OCI-LY7 (cell line): ENCODE measurements around the gene HDAC10. TPM values are rescaled to one million over a fixed set of nuclear protein-coding genes. Genes with fewer than 3 reads are reported as not detected.

Experiments used
- BruUV-seq: library from RNA; stranded (reverse); fragments of 400-500 nt; replicated peaks from 2 replicates; lab custom pipeline; 2021; lab: Mats Ljungman, UMichigan
- CTCF ChIA-PET: fragments of 300-600 bp; sonication (Branson Sonifier 250); formaldehyde crosslinking; loops from one replicate; lab custom pipeline; 2022; ENCODE audit warnings: antibody characterized with exemption; ENCODE audit not compliant: unreplicated experiment; lab: Charles Lee
- POLR2A ChIA-PET: fragments of 300-600 bp; sonication (Branson Sonifier 250); formaldehyde crosslinking; loops from one replicate; lab custom pipeline; 2022; ENCODE audit warnings: antibody characterized with exemption; lab: Charles Lee
- DNase-seq: peaks from one replicate; pipeline ENCODE4 v3.0.0-alpha.2; 2015; ENCODE audit warnings: low spot score
- H2AFZ ChIP-seq: fragments of 200-600 bp; sonication (generic), shearing (Covaris generic); 2 replicates; pipeline ENCODE4 v1.6.1; 2014; ENCODE audit warnings: mild to moderate bottlenecking, antibody characterized with exemption, low read length, moderate library complexity
- H3K27ac ChIP-seq: fragments of 200-600 bp; sonication (generic); 2 replicates; pipeline ENCODE4 v1.5.1; 2014; ENCODE audit warnings: mixed run types, low read depth, mild to moderate bottlenecking, moderate library complexity, low read length, inconsistent platforms; ENCODE audit not compliant: poor library complexity, severe bottlenecking
- H3K36me3 ChIP-seq: fragments of 200-600 bp; sonication (generic); 2 replicates; pipeline ENCODE4 v1.6.1; 2014; ENCODE audit warnings: mild to moderate bottlenecking, antibody characterized with exemption, low read length, moderate library complexity, mixed read lengths; ENCODE audit not compliant: insufficient read depth
- H3K4me1 ChIP-seq: fragments of 200-600 bp; sonication (generic); 2 replicates; pipeline ENCODE4 v1.5.1; 2014; ENCODE audit warnings: mild to moderate bottlenecking, low read length; ENCODE audit not compliant: insufficient read depth, poor library complexity, severe bottlenecking
- H3K4me2 ChIP-seq: fragments of 200-600 bp; sonication (generic); 2 replicates; pipeline ENCODE4 v1.6.1; 2014; ENCODE audit warnings: mild to moderate bottlenecking, low read length
- H3K4me3 ChIP-seq: fragments of 200-600 bp; sonication (generic); 2 replicates; pipeline ENCODE4 v1.5.1; 2014; ENCODE audit warnings: mild to moderate bottlenecking, low read depth, low read length; ENCODE audit not compliant: poor library complexity, severe bottlenecking
- H3K79me2 ChIP-seq: fragments of 200-600 bp; sonication (generic); 2 replicates; pipeline ENCODE4 v1.6.1; 2016; ENCODE audit warnings: low read depth, mild to moderate bottlenecking, low read length, moderate library complexity, mixed read lengths; ENCODE audit not compliant: insufficient read depth
- H3K9me2 ChIP-seq: fragments of 200-600 bp; sonication (generic); 2 replicates; pipeline ENCODE4 v1.6.1; 2016; ENCODE audit warnings: mild to moderate bottlenecking, low read length, mixed read lengths; ENCODE audit not compliant: insufficient read depth
- H3K9me3 ChIP-seq: fragments of 200-600 bp; sonication (generic); 2 replicates; pipeline ENCODE4 v1.6.1; 2014; ENCODE audit warnings: mild to moderate bottlenecking, mixed run types, low read length, mixed read lengths
- H4K20me1 ChIP-seq: fragments of 200-600 bp; sonication (generic); 2 replicates; pipeline ENCODE4 v1.6.1; 2014; ENCODE audit warnings: mild to moderate bottlenecking, antibody characterized with exemption, low read length, moderate library complexity, mixed read lengths; ENCODE audit not compliant: insufficient read depth
- EZH2phosphoT487 ChIP-seq: fragments of 200-600 bp; sonication (generic); IDR thresholded peaks from 2 replicates; pipeline ENCODE4 v1.6.1; 2018; ENCODE audit warnings: low read depth, borderline replicate concordance, mild to moderate bottlenecking, mixed run types, antibody characterized with exemption, low read length, moderate library complexity, mixed read lengths
- intact Hi-C: fragments of 100-400 bp; cut with micrococcal nuclease; formaldehyde crosslinking; loops from one replicate; pipeline ENCODE4 v1.10.0; 2022; ENCODE audit not compliant: unreplicated experiment
- total RNA-seq, 2 experiments: library from RNA; depleted of rRNA in 1 of 2; stranded (reverse); fragments of >200 nt in 1 of 2; shearing (Covaris generic) in 1 of 2; gene quantifications; 2 replicates each; pipeline ENCODE4 v1.2.3, GENCODE V29; 2014 to 2022
- TF ChIP-seq, protein P1 (sequence below): fragments of 200-600 bp; sonication (generic); conservative IDR thresholded peaks from 2 replicates; pipeline ENCODE4 v1.5.1; 2014; ENCODE audit warnings: mild to moderate bottlenecking, antibody characterized with exemption, low read length, moderate library complexity, mixed read lengths

The HDAC10 gene
- total RNA-seq, 2 experiments from 2014 or later: 49.4 to 74.9 TPM

DNA sequence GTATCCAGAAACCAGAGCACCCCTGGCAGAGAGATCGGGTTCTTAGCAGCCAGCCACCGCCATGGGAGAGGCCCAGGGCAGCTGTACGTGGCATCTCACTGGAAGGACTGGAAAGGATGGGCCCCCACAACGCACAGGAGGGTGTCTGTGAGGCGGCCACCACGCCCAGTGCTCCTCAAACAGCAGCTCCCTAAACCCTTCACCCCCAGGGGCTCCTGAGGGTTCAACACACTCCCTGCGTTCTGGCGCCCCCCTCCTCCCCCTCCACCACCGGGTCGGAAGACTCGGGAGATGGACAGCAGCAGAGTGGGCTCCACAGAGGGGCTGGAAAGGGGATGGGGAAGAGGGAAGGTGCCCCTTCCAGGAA lies 9.4 kb upstream of the HDAC10 start:
- CTCF ChIA-PET: interaction anchor here (0.5 kb wide), 1 partner anchor 247 kb away, joined by 3 read pairs; the partner anchor contains the start of genes LMF2 and NCAPH2

DNA sequence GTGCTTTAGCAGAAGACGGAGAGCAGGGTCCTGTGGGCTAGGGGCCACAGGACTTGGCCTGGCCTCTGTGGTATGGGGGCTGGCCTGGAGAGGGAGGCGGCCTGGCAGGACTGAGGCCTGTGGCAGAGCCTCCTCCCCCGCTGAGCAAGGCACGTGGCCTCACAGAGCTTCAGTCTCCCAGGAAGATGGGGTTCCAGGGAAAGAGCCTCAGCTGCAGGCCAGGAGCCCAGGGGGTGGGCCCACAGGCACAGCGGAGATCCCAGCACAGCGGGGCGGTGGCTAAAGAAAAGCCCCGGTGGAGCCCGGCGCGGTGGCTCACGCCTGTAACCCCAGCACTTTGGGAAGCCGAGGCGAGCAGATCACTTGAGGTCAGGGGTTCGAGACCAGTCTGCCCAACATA lies 8.2 kb upstream of the HDAC10 start:
- ChIA-PET POLR2A (no interaction called here), CTCF (no interaction called here)
- TF ChIP-seq, protein P1, sequence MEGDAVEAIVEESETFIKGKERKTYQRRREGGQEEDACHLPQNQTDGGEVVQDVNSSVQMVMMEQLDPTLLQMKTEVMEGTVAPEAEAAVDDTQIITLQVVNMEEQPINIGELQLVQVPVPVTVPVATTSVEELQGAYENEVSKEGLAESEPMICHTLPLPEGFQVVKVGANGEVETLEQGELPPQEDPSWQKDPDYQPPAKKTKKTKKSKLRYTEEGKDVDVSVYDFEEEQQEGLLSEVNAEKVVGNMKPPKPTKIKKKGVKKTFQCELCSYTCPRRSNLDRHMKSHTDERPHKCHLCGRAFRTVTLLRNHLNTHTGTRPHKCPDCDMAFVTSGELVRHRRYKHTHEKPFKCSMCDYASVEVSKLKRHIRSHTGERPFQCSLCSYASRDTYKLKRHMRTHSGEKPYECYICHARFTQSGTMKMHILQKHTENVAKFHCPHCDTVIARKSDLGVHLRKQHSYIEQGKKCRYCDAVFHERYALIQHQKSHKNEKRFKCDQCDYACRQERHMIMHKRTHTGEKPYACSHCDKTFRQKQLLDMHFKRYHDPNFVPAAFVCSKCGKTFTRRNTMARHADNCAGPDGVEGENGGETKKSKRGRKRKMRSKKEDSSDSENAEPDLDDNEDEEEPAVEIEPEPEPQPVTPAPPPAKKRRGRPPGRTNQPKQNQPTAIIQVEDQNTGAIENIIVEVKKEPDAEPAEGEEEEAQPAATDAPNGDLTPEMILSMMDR: no peak
- TF ChIP-seq EZH2phosphoT487: no peak

More for the DNA sequence above, 9.4 kb upstream of the HDAC10 start:
- Histone ChIP-seq H2AFZ (no peak overlapping the region), H3K4me2 (peak overlapping the region; percentile 83), H3K79me2 (peaks cover 15% of the 10 kb centered on the region), H4K20me1 (no peaks in the 10 kb centered on the region), H3K9me2 (no peaks in the 10 kb centered on the region), H3K4me3 (peak overlapping the region; percentile 83), H3K9me3 (no peaks in the 10 kb centered on the region), H3K27ac (peak overlapping the region; percentile 48), H3K4me1 (peaks cover 25% of the 10 kb centered on the region), H3K36me3 (peaks cover 27% of the 10 kb centered on the region; the same call in 1 of the 2 replicates)
- intact Hi-C loops: no loop called here
- POLR2A ChIA-PET: interaction anchor here (0.6 kb wide), 1 partner anchor 10 kb away, joined by 3 read pairs; no protein-coding TSS in a partner anchor
- TF ChIP-seq EZH2phosphoT487: no peak
- TF ChIP-seq, protein P1: no peak
- no TSS peak for BruUV-seq
- DNase-seq: no peak

More for the DNA sequence above, 8.2 kb upstream of the HDAC10 start:
- no peaks in the 10 kb centered on the region for H4K20me1 ChIP-seq
- H3K36me3 ChIP-seq: peaks cover 30% of the 10 kb centered on the region; the same call in 1 of the 2 replicates
- DNase-seq: no peak
- intact Hi-C loops: no loop called here
- H3K4me1 ChIP-seq: peaks cover 21% of the 10 kb centered on the region
- BruUV-seq: no TSS peak
- peaks cover 15% of the 10 kb centered on the region for H3K79me2 ChIP-seq
- no peaks in the 10 kb centered on the region for H3K9me2 ChIP-seq
- H2AFZ ChIP-seq: no peak overlapping the region
- H3K4me2 ChIP-seq: no peak overlapping the region
- no peak overlapping the region for H3K4me3 ChIP-seq
- no peak overlapping the region for H3K27ac ChIP-seq
- no peaks in the 10 kb centered on the region for H3K9me3 ChIP-seq
